Mucosa of stomach (tissue), 1 donor: Measurements from ENCODE around the gene FBN1.

Source experiments
- H3K27me3 ChIP-seq: one replicate; pipeline ENCODE4 v1.7.0; 2013; ENCODE audit warnings: mild to moderate bottlenecking, low read length; ENCODE audit not compliant: control insufficient read depth, insufficient read depth
- H3K36me3 ChIP-seq: one replicate; pipeline ENCODE4 v1.7.0; 2013; ENCODE audit warnings: low read length; ENCODE audit not compliant: control insufficient read depth, insufficient read depth
- H3K4me1 ChIP-seq: one replicate; pipeline ENCODE4 v1.7.0; 2013; ENCODE audit warnings: mild to moderate bottlenecking, low read length; ENCODE audit not compliant: control insufficient read depth, insufficient read depth
- H3K4me3 ChIP-seq: one replicate; pipeline ENCODE4 v1.7.0; 2013; ENCODE audit warnings: low read length
- H3K9ac ChIP-seq: one replicate; pipeline ENCODE4 v1.7.0; 2013; ENCODE audit warnings: mild to moderate bottlenecking, low read length, moderate library complexity
- H3K9me3 ChIP-seq: one replicate; pipeline ENCODE4 v1.7.0; 2013; ENCODE audit warnings: mild to moderate bottlenecking, low read length, moderate library complexity; ENCODE audit not compliant: control insufficient read depth
- donor health status: Pancreatic carcinoma.

Gene FBN1

GRCh38 chr15:48408327-48408726 is 237.2 kb downstream of the FBN1 start:
- no peak overlapping the region for H3K9ac ChIP-seq
- no peaks in the 10 kb centered on the region for H3K9me3 ChIP-seq
- no peaks in the 10 kb centered on the region for H3K4me1 ChIP-seq
- H3K4me3 ChIP-seq: no peak overlapping the region
- H3K27me3 ChIP-seq: no peaks in the 10 kb centered on the region
- no peaks in the 10 kb centered on the region for H3K36me3 ChIP-seq

DNA sequence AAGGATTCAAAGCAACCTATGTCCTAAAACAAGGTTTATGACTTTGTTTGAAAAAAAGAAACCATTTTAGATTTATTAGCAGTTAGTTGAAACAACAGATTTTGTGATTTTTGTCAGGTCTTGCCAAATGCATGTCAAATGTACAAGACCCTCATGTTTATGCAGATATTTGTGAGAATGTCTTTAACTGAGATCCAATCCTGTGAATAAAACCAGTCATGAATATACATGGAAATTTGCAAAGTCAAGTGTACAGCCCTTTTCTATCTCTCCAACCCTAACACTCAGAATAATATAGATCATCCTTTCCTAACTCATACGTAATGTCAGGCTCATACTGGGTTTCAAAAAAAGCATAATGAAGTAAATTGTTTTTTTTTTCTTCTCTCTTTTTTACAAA is 237.9 kb downstream of the FBN1 start:
- H3K27me3 ChIP-seq: no peaks in the 10 kb centered on the region
- no peaks in the 10 kb centered on the region for H3K9me3 ChIP-seq
- no peak overlapping the region for H3K4me3 ChIP-seq
- no peaks in the 10 kb centered on the region for H3K4me1 ChIP-seq
- H3K9ac ChIP-seq: no peak overlapping the region
- no peaks in the 10 kb centered on the region for H3K36me3 ChIP-seq

GRCh38 chr15:48406911-48407310 is 238.6 kb downstream of the FBN1 start:
- Histone ChIP-seq H3K9ac (no peak overlapping the region), H3K27me3 (no peaks in the 10 kb centered on the region), H3K9me3 (no peaks in the 10 kb centered on the region), H3K4me1 (no peaks in the 10 kb centered on the region), H3K4me3 (no peak overlapping the region), H3K36me3 (no peaks in the 10 kb centered on the region)

- H3K4me1 ChIP-seq: no peaks in the 10 kb centered on the region
- H3K36me3 ChIP-seq: no peaks in the 10 kb centered on the region
- no peaks in the 10 kb centered on the region for H3K9me3 ChIP-seq
- no peak overlapping the region for H3K4me3 ChIP-seq
- H3K27me3 ChIP-seq: no peaks in the 10 kb centered on the region
- H3K9ac ChIP-seq: no peak overlapping the region
Measured at GRCh38 chr15:48406266-48406891, 239.1 kb downstream of the FBN1 start.

DNA sequence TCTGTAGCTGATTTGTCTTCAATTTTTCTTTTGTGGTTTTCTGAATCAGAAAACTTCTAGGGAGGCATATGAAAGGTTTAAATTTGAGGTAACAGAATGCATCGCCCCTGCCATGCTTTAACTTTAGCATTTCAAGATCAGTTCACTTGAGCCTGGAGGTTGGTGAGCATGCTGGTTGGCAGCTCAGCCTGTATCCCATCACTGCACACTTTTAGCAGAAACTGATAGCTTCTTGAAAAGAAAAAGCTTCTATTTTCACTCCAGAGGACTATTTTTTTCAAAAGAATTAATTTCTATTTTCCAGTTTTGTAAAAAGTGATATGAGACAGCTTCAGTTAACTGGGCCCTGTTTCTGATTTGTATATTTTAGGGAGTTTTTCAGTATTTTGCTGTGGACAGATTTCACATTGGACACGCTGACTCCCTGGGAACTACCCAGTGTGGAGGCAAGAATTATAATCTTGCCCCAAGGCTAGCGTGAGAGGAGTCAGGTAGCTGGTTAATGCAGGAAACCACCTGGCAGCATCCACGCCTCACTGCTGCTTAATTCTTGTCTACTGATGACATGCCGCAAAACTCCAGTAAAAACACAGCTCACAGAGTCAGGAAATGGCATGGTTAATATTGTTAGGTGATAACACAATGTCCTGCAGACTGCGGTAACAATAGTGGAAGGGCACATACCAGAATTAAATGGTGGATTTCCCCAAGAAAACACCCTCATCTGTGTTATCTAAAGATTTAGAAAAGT is 242.9 kb downstream of the FBN1 start:
- no peak overlapping the region for H3K4me3 ChIP-seq
- no peaks in the 10 kb centered on the region for H3K9me3 ChIP-seq
- H3K27me3 ChIP-seq: no peaks in the 10 kb centered on the region
- no peak overlapping the region for H3K9ac ChIP-seq
- no peaks in the 10 kb centered on the region for H3K36me3 ChIP-seq
- no peaks in the 10 kb centered on the region for H3K4me1 ChIP-seq

- Histone ChIP-seq H3K9me3 (no peaks in the 10 kb centered on the region), H3K27me3 (no peaks in the 10 kb centered on the region), H3K9ac (no peak overlapping the region), H3K36me3 (no peaks in the 10 kb centered on the region), H3K4me3 (no peak overlapping the region), H3K4me1 (no peaks in the 10 kb centered on the region)
Measured at GRCh38 chr15:48400086-48400485, 245.4 kb downstream of the FBN1 start.

DNA sequence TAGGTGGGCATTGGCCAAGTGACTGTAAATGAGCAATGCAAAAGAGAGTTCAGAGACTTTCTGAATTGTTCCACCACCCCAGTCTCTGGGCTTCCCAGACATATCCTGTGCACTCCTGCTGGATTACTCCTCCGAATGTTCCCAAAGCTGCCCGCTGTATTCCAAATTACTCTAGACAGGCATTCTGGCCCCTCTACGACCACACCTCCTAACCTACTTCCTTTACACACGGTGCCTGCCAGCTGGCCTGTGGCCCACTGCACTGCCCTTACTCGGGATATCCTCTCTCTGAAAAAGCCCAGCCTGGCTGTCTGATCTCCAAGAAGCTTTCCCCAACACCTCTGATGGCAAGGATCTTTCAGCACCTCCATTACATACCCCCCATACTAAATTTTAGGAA is 247.7 kb downstream of the FBN1 start:
- Histone ChIP-seq H3K9me3 (no peaks in the 10 kb centered on the region), H3K27me3 (no peaks in the 10 kb centered on the region), H3K4me1 (no peaks in the 10 kb centered on the region), H3K36me3 (no peaks in the 10 kb centered on the region), H3K4me3 (no peak overlapping the region), H3K9ac (no peak overlapping the region)

- H3K27me3 ChIP-seq: no peaks in the 10 kb centered on the region
- H3K4me1 ChIP-seq: no peaks in the 10 kb centered on the region
- H3K4me3 ChIP-seq: no peak overlapping the region
- no peak overlapping the region for H3K9ac ChIP-seq
- no peaks in the 10 kb centered on the region for H3K9me3 ChIP-seq
- no peaks in the 10 kb centered on the region for H3K36me3 ChIP-seq
Measured at GRCh38 chr15:48396020-48396419, 249.5 kb downstream of the FBN1 start.

DNA sequence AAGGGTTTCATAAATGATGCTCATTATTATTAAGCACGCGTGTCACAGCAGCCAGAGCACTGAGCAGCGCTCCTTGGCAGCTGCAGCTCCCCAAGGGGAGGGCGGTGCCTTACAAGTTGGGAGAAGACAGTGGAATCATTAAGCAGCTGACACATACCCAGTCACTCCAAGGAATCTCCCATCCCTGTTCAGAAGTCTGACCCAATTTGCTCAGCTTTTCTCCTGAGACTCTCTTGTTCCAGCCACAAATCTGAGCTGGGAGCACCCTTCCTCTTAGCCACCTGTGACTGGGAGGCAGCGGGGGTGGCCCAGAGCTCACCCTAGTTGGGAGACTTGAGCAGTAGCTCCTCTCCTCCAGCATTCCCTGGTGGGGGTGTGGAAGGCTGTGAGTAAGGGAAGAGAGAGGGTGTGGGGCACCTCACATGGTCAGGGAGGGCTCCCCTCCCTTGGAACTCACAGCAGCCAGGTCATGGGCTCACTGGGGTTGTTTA is 249.9 kb downstream of the FBN1 start:
- Histone ChIP-seq H3K4me3 (no peak overlapping the region), H3K4me1 (no peaks in the 10 kb centered on the region)

GRCh38 chr15:48394970-48395369 is 250.5 kb downstream of the FBN1 start:
- H3K9ac ChIP-seq: no peak overlapping the region
- no peaks in the 10 kb centered on the region for H3K27me3 ChIP-seq
- no peak overlapping the region for H3K4me3 ChIP-seq
- no peaks in the 10 kb centered on the region for H3K36me3 ChIP-seq
- no peaks in the 10 kb centered on the region for H3K9me3 ChIP-seq
- no peaks in the 10 kb centered on the region for H3K4me1 ChIP-seq

More for the DNA sequence above, 249.9 kb downstream of the FBN1 start:
- Histone ChIP-seq H3K9ac (no peak overlapping the region), H3K27me3 (no peaks in the 10 kb centered on the region), H3K9me3 (no peaks in the 10 kb centered on the region), H3K36me3 (no peaks in the 10 kb centered on the region)

DNA sequence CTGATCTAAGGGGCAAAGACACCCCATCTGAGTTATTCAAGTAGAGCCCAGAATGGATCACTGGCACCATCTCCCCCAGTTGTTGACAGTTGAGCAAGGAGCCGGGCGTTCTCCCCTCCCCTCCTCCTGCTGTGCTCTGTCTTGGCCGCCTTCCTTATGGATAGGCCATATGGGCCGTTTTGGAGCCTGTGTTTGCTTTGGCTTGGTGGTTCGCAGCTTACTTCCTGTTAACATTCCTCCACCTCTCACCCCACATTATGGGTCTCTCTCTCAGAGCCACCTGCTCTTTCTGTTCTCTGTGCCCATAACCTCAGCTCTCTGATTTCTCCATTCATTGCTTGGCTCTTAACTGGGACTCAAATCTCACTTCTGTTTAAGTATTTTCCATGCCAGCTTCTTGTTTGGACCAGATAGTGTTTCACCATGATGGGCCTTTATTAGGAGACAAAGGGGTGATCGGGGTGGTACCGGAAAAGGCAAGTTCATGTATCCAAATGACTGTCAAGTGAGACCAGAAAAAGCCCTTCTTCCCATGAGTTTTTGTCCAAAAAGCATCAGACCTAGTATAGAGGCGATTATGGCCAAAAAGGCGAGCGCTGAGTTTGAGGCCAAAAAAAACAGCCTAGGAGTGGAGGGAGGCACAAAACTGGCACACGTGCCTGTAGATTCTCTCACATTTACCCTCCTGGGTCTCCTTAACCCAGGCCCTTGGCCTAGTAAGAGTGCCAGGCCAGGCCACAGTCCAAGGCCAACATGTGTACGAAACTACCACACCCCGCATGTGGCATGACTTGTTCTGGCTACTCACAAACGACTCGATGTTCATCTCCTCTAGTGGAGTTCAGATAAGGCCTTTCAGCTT is 251.6 kb downstream of the FBN1 start:
- Histone ChIP-seq H3K4me1 (no peaks in the 10 kb centered on the region), H3K27me3 (no peaks in the 10 kb centered on the region), H3K9me3 (no peaks in the 10 kb centered on the region), H3K9ac (no peak overlapping the region), H3K4me3 (no peak overlapping the region), H3K36me3 (no peaks in the 10 kb centered on the region)

GRCh38 chr15:48392356-48392755 is 253.2 kb downstream of the FBN1 start:
- H3K9me3 ChIP-seq: no peaks in the 10 kb centered on the region
- no peak overlapping the region for H3K4me3 ChIP-seq
- H3K36me3 ChIP-seq: no peaks in the 10 kb centered on the region
- H3K9ac ChIP-seq: no peak overlapping the region
- H3K4me1 ChIP-seq: no peaks in the 10 kb centered on the region
- H3K27me3 ChIP-seq: no peaks in the 10 kb centered on the region
